Gastroesophageal sphincter (tissue), 3 donors: ENCODE data around the gene PIK3C2G.

Source experiments
- EP300 ChIP-seq: sonication (generic); formaldehyde crosslinking; IDR thresholded peaks from one replicate; pipeline ENCODE4 v1.6.1; 2017; ENCODE audit warnings: antibody characterized with exemption, mild to moderate bottlenecking
- POLR2A ChIP-seq, 2 donors: fragments of 450-650 bp; IDR thresholded peaks; one replicate each; pipeline ENCODE4 v1.6.1; 2017; ENCODE audit warnings: antibody characterized with exemption in 2 of 2, mild to moderate bottlenecking in 2 of 2, moderate library complexity in 1 of 2
- TF ChIP-seq, protein P1 (sequence below), 4 experiments: fragments of 200-600 bp in 2 of 4; fragments of 450-650 bp in 2 of 4; sonication (generic) in 1 of 4; IDR thresholded peaks; one replicate each; pipeline ENCODE4 v1.5.1; 2017 to 2019; ENCODE audit warnings: antibody characterized with exemption in 4 of 4, mild to moderate bottlenecking in 2 of 4, moderate library complexity in 2 of 4

GRCh38 chr12:18658179-18658578 is 396.9 kb downstream of the PIK3C2G start:
- TF ChIP-seq, protein P1, sequence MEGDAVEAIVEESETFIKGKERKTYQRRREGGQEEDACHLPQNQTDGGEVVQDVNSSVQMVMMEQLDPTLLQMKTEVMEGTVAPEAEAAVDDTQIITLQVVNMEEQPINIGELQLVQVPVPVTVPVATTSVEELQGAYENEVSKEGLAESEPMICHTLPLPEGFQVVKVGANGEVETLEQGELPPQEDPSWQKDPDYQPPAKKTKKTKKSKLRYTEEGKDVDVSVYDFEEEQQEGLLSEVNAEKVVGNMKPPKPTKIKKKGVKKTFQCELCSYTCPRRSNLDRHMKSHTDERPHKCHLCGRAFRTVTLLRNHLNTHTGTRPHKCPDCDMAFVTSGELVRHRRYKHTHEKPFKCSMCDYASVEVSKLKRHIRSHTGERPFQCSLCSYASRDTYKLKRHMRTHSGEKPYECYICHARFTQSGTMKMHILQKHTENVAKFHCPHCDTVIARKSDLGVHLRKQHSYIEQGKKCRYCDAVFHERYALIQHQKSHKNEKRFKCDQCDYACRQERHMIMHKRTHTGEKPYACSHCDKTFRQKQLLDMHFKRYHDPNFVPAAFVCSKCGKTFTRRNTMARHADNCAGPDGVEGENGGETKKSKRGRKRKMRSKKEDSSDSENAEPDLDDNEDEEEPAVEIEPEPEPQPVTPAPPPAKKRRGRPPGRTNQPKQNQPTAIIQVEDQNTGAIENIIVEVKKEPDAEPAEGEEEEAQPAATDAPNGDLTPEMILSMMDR (IDR thresholded peaks at IDR 0.05): no peak
- TF ChIP-seq EP300 (no peak), POLR2A (IDR thresholded peaks at IDR 0.05) (no peak)
